Pancreas (tissue), 10 donors: ENCODE measurements around the gene TNFRSF14. TPM values are rescaled to one million over a fixed set of nuclear protein-coding genes. Genes with fewer than 3 reads are reported as not detected.

Experiments used
- ATAC-seq, 4 donors: fragments of 200-7000 bp; cut with Tn5 transposase; one replicate each; pipeline versions ENCODE4 v1.8.0 to v1.9.1; 2020; ENCODE audit warnings: mild to moderate bottlenecking in 4 of 4, moderate library complexity in 4 of 4
- DNase-seq, 6 donors: peaks; one replicate each; pipeline ENCODE4 v3.0.0-alpha.2; 2020
- FAIRE-seq: peaks from 2 replicates; lab custom pipeline; 2012; peaks lifted over from hg19 to GRCh38; lab: Jason Lieb, UNC
- H3K27ac ChIP-seq, 4 donors: fragments of 200-600 bp; sonication (generic); 1 replicate in 3 of 4; 2 replicates in 1 of 4; pipeline versions ENCODE4 v1.5.0 to v1.8.0; 2020
- H3K27me3 ChIP-seq, 4 donors: fragments of 200-600 bp; one replicate each; pipeline ENCODE4 v1.8.0; 2021
- H3K36me3 ChIP-seq, 3 donors: fragments of 200-600 bp; sonication (generic) in 1 of 3; one replicate each; pipeline versions ENCODE4 v1.5.0 to v1.8.0; 2020 to 2021
- H3K4me1 ChIP-seq, 3 donors: fragments of 200-600 bp; one replicate each; pipeline ENCODE4 v1.8.0; 2021
- H3K4me3 ChIP-seq, 4 donors: fragments of 200-600 bp; sonication (generic) in 2 of 4; one replicate each; pipeline versions ENCODE4 v1.5.0 to v1.8.0; 2020 to 2021
- H3K9me3 ChIP-seq, 4 donors: fragments of 200-600 bp; one replicate each; pipeline ENCODE4 v1.8.0; 2021
- WGBS, 2 donors: extraction: QIAGEN DNeasy Blood & Tissue Kit; methylation state at CpG; one replicate each; pipeline ENCODE4 v1.1.7; 2013; 5-methylcytosine and 5-hydroxymethylcytosine counted together
- intact Hi-C, 3 donors: fragments of 100-400 bp; cut with DNase I; formaldehyde crosslinking; loops; one replicate each; pipeline versions ENCODE4 v1.11.1 to v1.14.2; 2022
- polyA plus RNA-seq, 2 donors: library from polyadenylated mRNA; stranded (reverse); fragments of 200-250 nt; gene quantifications; one replicate each; pipeline ENCODE4 v1.2.3, GENCODE V29; 2013
- total RNA-seq, 6 donors: library from RNA; stranded (reverse); fragmentation: NEBNext Ultra II Directional in 4 of 6; extraction: Animal tissue kit (Norgen Biotek cat#: 25700) in 4 of 6; gene quantifications; one replicate each; pipeline versions ENCODE4 v1.2.1 to v1.2.4, GENCODE V29; 2021 to 2023
- TF ChIP-seq, protein P1 (sequence below), 4 donors: fragments of 200-600 bp; sonication (generic) in 3 of 4; IDR thresholded peaks; one replicate each; pipeline versions ENCODE4 v1.5.0 to v1.8.0; 2021; ENCODE audit warnings: antibody characterized with exemption in 4 of 4
- donor health status: healthy with polysubstance abuse.
- donor health status: DM: no; HTN: no; CAD: no; lungs with moderate emphysema.
- donor health status: DM: no; HTN: no; CAD: no.
- donor health status: control.
- donor health status: control.
- donor health status: Bipolar disorder and iron deficiency.
- donor health status: DM: yes; HTN: yes; CAD: no.
- donor health status: DM: no; HTN: no; CAD: no.
- donor health status: DM: no; HTN: no; CAD: no.
- donor health status: DM: yes; HTN: yes; CAD: no.

TNFRSF14 gene
- total and polyA plus RNA-seq, 8 donors: 10.3 to 124 (median 24.9) TPM

DNA sequence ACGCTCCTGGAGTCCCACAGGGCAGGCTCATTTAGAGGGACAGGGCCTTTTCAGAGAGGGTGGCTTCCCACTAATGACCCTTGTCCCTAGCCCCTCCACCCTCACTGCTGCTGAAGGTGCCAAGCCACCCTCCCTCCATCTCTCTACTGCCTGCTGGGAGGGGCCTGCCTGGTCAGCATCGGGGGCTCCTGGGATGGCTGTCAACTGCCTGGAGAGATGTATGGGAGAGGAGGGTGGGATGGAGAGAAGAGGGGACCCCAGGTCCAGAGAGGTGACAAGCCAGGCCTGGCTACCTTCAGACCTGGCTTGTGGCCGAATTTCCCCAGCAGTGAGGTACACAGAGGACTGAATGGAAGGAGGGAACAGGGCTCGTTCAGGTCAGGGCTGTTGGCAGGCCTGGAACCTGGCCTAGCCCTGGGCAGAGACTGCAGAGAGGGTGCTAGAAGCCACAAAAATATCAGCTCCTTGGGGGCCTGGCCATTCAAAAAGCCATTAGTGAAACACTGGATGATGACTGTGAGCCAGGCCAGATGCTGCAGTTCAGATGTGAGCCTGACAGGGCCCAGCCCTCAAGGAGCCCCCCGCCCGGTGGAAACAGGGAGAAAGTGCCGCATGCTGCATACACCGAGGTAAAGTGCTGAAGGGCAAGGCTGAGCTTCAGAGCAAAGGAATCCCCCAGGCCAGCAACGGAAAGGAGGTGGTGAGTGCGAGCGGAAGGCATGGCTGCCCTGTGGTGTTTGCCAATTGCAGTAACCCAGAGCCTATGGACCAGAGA lies 56.6 kb downstream of the TNFRSF14 start:
- Histone ChIP-seq H3K4me1 (no peaks in the 10 kb centered on the region), H3K27ac (no peak overlapping the region), H3K9me3 (no peaks in the 10 kb centered on the region), H3K4me3 (no peak overlapping the region), H3K27me3 (no peaks in the 10 kb centered on the region), H3K36me3 (no peaks in the 10 kb centered on the region)
- intact Hi-C loops: loop anchor here in 1 of 3 donors (10.0 kb wide), 1 partner anchor 418 kb away; the partner anchor contains the start of gene FAAP20
- FAIRE-seq (no peak), ATAC-seq (no peak), DNase-seq (no peak)
- TF ChIP-seq, protein P1, sequence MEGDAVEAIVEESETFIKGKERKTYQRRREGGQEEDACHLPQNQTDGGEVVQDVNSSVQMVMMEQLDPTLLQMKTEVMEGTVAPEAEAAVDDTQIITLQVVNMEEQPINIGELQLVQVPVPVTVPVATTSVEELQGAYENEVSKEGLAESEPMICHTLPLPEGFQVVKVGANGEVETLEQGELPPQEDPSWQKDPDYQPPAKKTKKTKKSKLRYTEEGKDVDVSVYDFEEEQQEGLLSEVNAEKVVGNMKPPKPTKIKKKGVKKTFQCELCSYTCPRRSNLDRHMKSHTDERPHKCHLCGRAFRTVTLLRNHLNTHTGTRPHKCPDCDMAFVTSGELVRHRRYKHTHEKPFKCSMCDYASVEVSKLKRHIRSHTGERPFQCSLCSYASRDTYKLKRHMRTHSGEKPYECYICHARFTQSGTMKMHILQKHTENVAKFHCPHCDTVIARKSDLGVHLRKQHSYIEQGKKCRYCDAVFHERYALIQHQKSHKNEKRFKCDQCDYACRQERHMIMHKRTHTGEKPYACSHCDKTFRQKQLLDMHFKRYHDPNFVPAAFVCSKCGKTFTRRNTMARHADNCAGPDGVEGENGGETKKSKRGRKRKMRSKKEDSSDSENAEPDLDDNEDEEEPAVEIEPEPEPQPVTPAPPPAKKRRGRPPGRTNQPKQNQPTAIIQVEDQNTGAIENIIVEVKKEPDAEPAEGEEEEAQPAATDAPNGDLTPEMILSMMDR (IDR thresholded peaks at IDR 0.05): no peak
- WGBS, 2 donors: 78 to 90% methylated on average over 10 to 11 of the region's 11 CpGs

Other genes with a start within 250 kb of the TNFRSF14 start
- 1 to 10 TPM; 4.7 to 8.9 (median 5.2) TPM for gene MORN1, start 164.8 kb upstream of the TNFRSF14 start, total RNA-seq
- 1 to 10 TPM; 5.2 to 9.3 TPM for gene MORN1, start 164.8 kb upstream of the TNFRSF14 start, polyA plus RNA-seq
- 10 to 100 TPM; 58.2 to 84.2 (median 70.9) TPM for gene RER1, start 164.5 kb upstream of the TNFRSF14 start, total RNA-seq
- gene RER1, start 164.5 kb upstream of the TNFRSF14 start, polyA plus RNA-seq: 10 to 100 TPM; 54.8 to 67.6 TPM
- 10 to 100 TPM; 10.1 to 14.8 (median 10.7) TPM for gene PEX10, start 143.8 kb upstream of the TNFRSF14 start, total RNA-seq
- 10 to 100 TPM; 16.3 to 16.8 TPM for gene PEX10, start 143.8 kb upstream of the TNFRSF14 start, polyA plus RNA-seq
- gene PLCH2, start 80.1 kb upstream of the TNFRSF14 start, total RNA-seq: 1 to 10 TPM in 5 of 6 donors, under 1 TPM in 1; 0.79 to 4.0 (median 3.0) TPM
- gene PLCH2, start 80.1 kb upstream of the TNFRSF14 start, polyA plus RNA-seq: 100 to 1,000 TPM in 1 of 2 donors, 10 to 100 TPM in 1; 86.4 to 163 TPM
- gene PANK4, start 29.8 kb upstream of the TNFRSF14 start, total RNA-seq: 10 to 100 TPM in 2 of 6 donors, 1 to 10 TPM in 4; 9.7 to 17.1 (median 10.0) TPM
- 10 to 100 TPM; 20.7 to 26.4 TPM for gene PANK4, start 29.8 kb upstream of the TNFRSF14 start, polyA plus RNA-seq
- gene HES5, start 26.1 kb upstream of the TNFRSF14 start, total RNA-seq: under 1 TPM in 3 of 6 donors, not detected in 3; 0.12 to 0.25 (median 0.19) TPM
- under 1 TPM in 1 of 2 donors, not detected in 1; 0.07 TPM for gene HES5, start 26.1 kb upstream of the TNFRSF14 start, polyA plus RNA-seq
- 10 to 100 TPM in 4 of 6 donors, 1 to 10 TPM in 2; 3.3 to 16.4 (median 10.8) TPM for gene PRXL2B, start 30.4 kb downstream of the TNFRSF14 start, total RNA-seq
- 10 to 100 TPM; 12.1 to 13.4 TPM for gene PRXL2B, start 30.4 kb downstream of the TNFRSF14 start, polyA plus RNA-seq
- 1 to 10 TPM in 5 of 6 donors, under 1 TPM in 1; 0.39 to 3.1 (median 2.2) TPM for gene MMEL1, start 76.6 kb downstream of the TNFRSF14 start, total RNA-seq
- 1 to 10 TPM; 7.6 to 8.7 TPM for gene MMEL1, start 76.6 kb downstream of the TNFRSF14 start, polyA plus RNA-seq
- gene TTC34, start 245.3 kb downstream of the TNFRSF14 start, total RNA-seq: under 1 TPM; 0.18 to 0.87 (median 0.43) TPM
- under 1 TPM; 0.38 to 0.99 TPM for gene TTC34, start 245.3 kb downstream of the TNFRSF14 start, polyA plus RNA-seq